ENCODE data around the gene CNNM2. TPM values are rescaled to one million over a fixed set of nuclear protein-coding genes. Genes with fewer than 3 reads are reported as not detected.

CNNM2 gene
- total RNA-seq, 1 experiment from 2014 or later = 7.2 TPM

DNA sequence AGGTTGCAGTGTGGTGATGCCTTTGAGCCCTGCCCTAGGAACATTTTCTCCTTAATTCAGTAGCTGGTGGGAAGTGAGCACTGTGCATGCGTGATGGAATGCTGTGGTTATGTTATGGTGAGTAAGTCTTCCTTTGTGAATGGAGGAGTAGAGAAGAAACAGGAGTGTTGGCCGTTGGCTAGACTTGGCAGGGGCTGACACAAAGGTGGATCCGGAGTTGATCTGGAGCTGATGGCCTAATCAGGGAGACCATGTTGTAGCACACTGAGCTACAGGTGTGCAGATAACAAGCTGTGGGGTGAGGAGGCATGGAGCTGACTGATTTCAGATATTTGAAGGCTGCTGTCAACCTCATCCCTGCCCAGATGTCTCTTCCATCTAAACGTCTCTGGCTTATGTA is 122.3 kb downstream of the CNNM2 start:
- TF ChIP-seq CTCF (conservative IDR thresholded peaks at IDR 0.05; ENCODE audit: low read depth, low read length) = no peak
- no peak for TF ChIP-seq EZH2phosphoT487 (IDR thresholded peaks at IDR 0.05; ENCODE audit: borderline replicate concordance, low read length)
- TF ChIP-seq EZH2 (IDR thresholded peaks at IDR 0.05; ENCODE audit: low read length, unreplicated experiment) = no peak
- H3F3A ChIP-seq (ENCODE audit: low read length, unreplicated experiment) = no peaks in the 10 kb centered on the region
- CTCF ChIA-PET = no interaction called here
- POLR2A ChIA-PET (ENCODE audit: unreplicated experiment) = no interaction called here
- H3K27ac ChIP-seq (ENCODE audit: low read length) = no peak overlapping the region
- H3K9ac ChIP-seq (ENCODE audit: low read length) = no peak overlapping the region
- H4K20me1 ChIP-seq (ENCODE audit: low read length) = no peaks in the 10 kb centered on the region
- H3K4me3 ChIP-seq (ENCODE audit: low read length) = no peak overlapping the region
- no peak for ATAC-seq
- no peaks in the 10 kb centered on the region for H3K79me2 ChIP-seq (ENCODE audit: low read length)
- no peak overlapping the region for H3K4me2 ChIP-seq (ENCODE audit: low read length)
- no TSS peak for BruUV-seq (replicated peaks)
- no peaks in the 10 kb centered on the region for H3K36me3 ChIP-seq (ENCODE audit: low read depth, low read length)
- H3K9me2 ChIP-seq (replicated peaks; ENCODE audit: low read length) = no peaks in the 10 kb centered on the region
- no peaks in the 10 kb centered on the region for H3K9me3 ChIP-seq (ENCODE audit: low read length)
- H3K27me3 ChIP-seq (ENCODE audit: low read length) = no peaks in the 10 kb centered on the region
- intact Hi-C loops (cut with micrococcal nuclease) = no loop called here
- no peak overlapping the region for H2AFZ ChIP-seq (ENCODE audit: low read length)
- no peaks in the 10 kb centered on the region for H3K4me1 ChIP-seq (ENCODE audit: insufficient read depth, low read length)
- DNase-seq = peak; percentile 16

- no peak for ATAC-seq
- no peak overlapping the region for H2AFZ ChIP-seq (ENCODE audit: low read length)
- H3F3A ChIP-seq (ENCODE audit: low read length, unreplicated experiment) = no peaks in the 10 kb centered on the region
- no peaks in the 10 kb centered on the region for H3K9me3 ChIP-seq (ENCODE audit: low read length)
- ChIA-PET CTCF (no interaction called here), POLR2A (ENCODE audit: unreplicated experiment) (interaction anchor here (0.6 kb wide), 1 partner anchor 124 kb away, joined by 4 read pairs; no protein-coding TSS in a partner anchor)
- no peaks in the 10 kb centered on the region for H3K36me3 ChIP-seq (ENCODE audit: low read depth, low read length)
- H4K20me1 ChIP-seq (ENCODE audit: low read length) = no peaks in the 10 kb centered on the region
- H3K4me1 ChIP-seq (ENCODE audit: insufficient read depth, low read length) = no peaks in the 10 kb centered on the region
- TF ChIP-seq EZH2phosphoT487 (IDR thresholded peaks at IDR 0.05; ENCODE audit: borderline replicate concordance, low read length) (no peak), CTCF (conservative IDR thresholded peaks at IDR 0.05; ENCODE audit: low read depth, low read length) (no peak), EZH2 (IDR thresholded peaks at IDR 0.05; ENCODE audit: low read length, unreplicated experiment) (no peak)
- H3K27me3 ChIP-seq (ENCODE audit: low read length) = no peaks in the 10 kb centered on the region
- BruUV-seq (replicated peaks) = no TSS peak
- no peak overlapping the region for H3K4me3 ChIP-seq (ENCODE audit: low read length)
- H3K27ac ChIP-seq (ENCODE audit: low read length) = no peak overlapping the region
- no peaks in the 10 kb centered on the region for H3K79me2 ChIP-seq (ENCODE audit: low read length)
- intact Hi-C loops (cut with micrococcal nuclease) = no loop called here
- H3K4me2 ChIP-seq (ENCODE audit: low read length) = no peak overlapping the region
- H3K9ac ChIP-seq (ENCODE audit: low read length) = no peak overlapping the region
- H3K9me2 ChIP-seq (replicated peaks; ENCODE audit: low read length) = no peaks in the 10 kb centered on the region
- DNase-seq = no peak
Measured at GRCh38 chr10:103041391-103041790, 123.3 kb downstream of the CNNM2 start.

DNA sequence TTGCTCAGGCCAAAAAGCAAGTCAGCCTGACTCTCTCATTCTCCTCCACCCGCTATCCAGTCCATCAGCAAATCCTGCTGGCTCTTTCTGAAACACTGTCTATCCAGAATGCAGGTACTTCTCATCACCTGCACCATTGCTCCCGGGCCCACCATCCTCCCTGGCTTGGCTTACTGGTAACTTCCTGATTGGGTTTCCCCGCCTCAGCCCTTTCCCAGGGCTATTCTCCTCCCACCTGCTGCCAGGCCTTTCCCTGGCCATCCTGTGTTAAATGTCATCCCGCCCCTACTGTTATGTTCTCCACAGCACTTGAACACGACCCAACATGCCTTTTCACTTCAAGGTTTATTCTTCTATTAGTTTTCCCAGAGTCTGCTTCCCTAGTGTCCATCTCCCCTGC is 124.0 kb downstream of the CNNM2 start:
- no peaks in the 10 kb centered on the region for H3K4me1 ChIP-seq (ENCODE audit: insufficient read depth, low read length)
- H3K4me3 ChIP-seq (ENCODE audit: low read length) = no peak overlapping the region
- BruUV-seq (replicated peaks) = no TSS peak
- H3K4me2 ChIP-seq (ENCODE audit: low read length) = no peak overlapping the region
- H3K9me3 ChIP-seq (ENCODE audit: low read length) = no peaks in the 10 kb centered on the region
- no peaks in the 10 kb centered on the region for H3K79me2 ChIP-seq (ENCODE audit: low read length)
- no peak overlapping the region for H2AFZ ChIP-seq (ENCODE audit: low read length)
- no peaks in the 10 kb centered on the region for H3K27me3 ChIP-seq (ENCODE audit: low read length)
- no peaks in the 10 kb centered on the region for H3K36me3 ChIP-seq (ENCODE audit: low read depth, low read length)
- no peak for TF ChIP-seq EZH2phosphoT487 (IDR thresholded peaks at IDR 0.05; ENCODE audit: borderline replicate concordance, low read length)
- no peak for TF ChIP-seq CTCF (conservative IDR thresholded peaks at IDR 0.05; ENCODE audit: low read depth, low read length)
- no peak for TF ChIP-seq EZH2 (IDR thresholded peaks at IDR 0.05; ENCODE audit: low read length, unreplicated experiment)
- no peak overlapping the region for H3K27ac ChIP-seq (ENCODE audit: low read length)
- POLR2A ChIA-PET (ENCODE audit: unreplicated experiment) = no interaction called here
- no peak for DNase-seq
- intact Hi-C loops (cut with micrococcal nuclease) = no loop called here
- CTCF ChIA-PET = no interaction called here
- no peaks in the 10 kb centered on the region for H3F3A ChIP-seq (ENCODE audit: low read length, unreplicated experiment)
- no peak overlapping the region for H3K9ac ChIP-seq (ENCODE audit: low read length)
- no peak for ATAC-seq
- no peaks in the 10 kb centered on the region for H4K20me1 ChIP-seq (ENCODE audit: low read length)
- no peaks in the 10 kb centered on the region for H3K9me2 ChIP-seq (replicated peaks; ENCODE audit: low read length)
